ENCODE results near the gene RARA. TPM values are rescaled to one million over a fixed set of nuclear protein-coding genes. Genes with fewer than 3 reads are reported as not detected.

Gene RARA
- polyA plus RNA-seq, 3 donors, result 14.9 to 63.9 (median 29.4) TPM

GRCh38 chr17:40321524-40321929 is 12.5 kb downstream of the RARA start:
- Histone ChIP-seq H3K36me3 (replicated peaks in 1 of 2; ENCODE audit: control insufficient read depth in 1 of 2, insufficient read depth in 2 of 2, low read length in 2 of 2) (no peaks in the 10 kb centered on the region), H2AFZ (ENCODE audit: insufficient read depth, low read depth, low read length, poor library complexity, severe bottlenecking) (no peak overlapping the region), H3K4me3 (replicated peaks in 1 of 3; ENCODE audit: low read depth in 2 of 3, low read length in 3 of 3) (peak overlapping the region; percentile 75 to 100 (median 100)), H3K4me2 (replicated peaks; ENCODE audit: extremely low read depth, low read length, poor library complexity, severe bottlenecking) (peak overlapping the region; percentile 97), H3K4me1 (ENCODE audit: control insufficient read depth in 1 of 2, insufficient read depth in 2 of 2, low read length in 2 of 2) (peaks cover 69 to 71% of the 10 kb centered on the region in 2 donors), H4K20me1 (ENCODE audit: insufficient read depth, low read length) (peaks cover 43% of the 10 kb centered on the region), H3K27ac (ENCODE audit: low read depth in 1 of 2, low read length in 2 of 2) (peak overlapping the region; percentile 99 to 100), H3K79me2 (ENCODE audit: insufficient read depth, low read length) (peaks cover 90% of the 10 kb centered on the region), H3K27me3 (ENCODE audit: control insufficient read depth in 2 of 2, insufficient read depth in 2 of 2, low read length in 2 of 2) (no peaks in the 10 kb centered on the region), H3K9ac (ENCODE audit: insufficient read depth, low read length, poor library complexity, severe bottlenecking) (peak overlapping the region; percentile 97), H3K9me3 (replicated peaks in 1 of 2; ENCODE audit: control insufficient read depth in 1 of 2, insufficient read depth in 1 of 2, low read length in 2 of 2) (no peaks in the 10 kb centered on the region)
- 0% methylated on average over 1 of the region's 4 CpGs for WGBS (ENCODE audit: insufficient coverage)
- Mint-ChIP-seq H3K9me3 (peaks cover 0 to 3% (median 0%) of the 10 kb centered on the region in 7 donors), H3K36me3 (peaks cover 19 to 53% of the 10 kb centered on the region in 2 donors), H3K27me3 (ENCODE audit: low read depth in 3 of 3) (peaks cover 0 to 8% (median 5%) of the 10 kb centered on the region in 3 donors), H3K27ac (peak overlapping the region; percentile 99 to 100 (median 100)), H3K4me3 (peak overlapping the region; percentile 99), H3K4me1 (peaks cover 64% of the 10 kb centered on the region)
- DNase-seq, result peak in 1 of 3 donors; percentile 47
- intact Hi-C loops (cut with micrococcal nuclease), result loop anchor here in 1 of 2 donors (5.0 kb wide), 1 partner anchor 224 kb away; no protein-coding TSS in a partner anchor
- TF ChIP-seq, protein P1, sequence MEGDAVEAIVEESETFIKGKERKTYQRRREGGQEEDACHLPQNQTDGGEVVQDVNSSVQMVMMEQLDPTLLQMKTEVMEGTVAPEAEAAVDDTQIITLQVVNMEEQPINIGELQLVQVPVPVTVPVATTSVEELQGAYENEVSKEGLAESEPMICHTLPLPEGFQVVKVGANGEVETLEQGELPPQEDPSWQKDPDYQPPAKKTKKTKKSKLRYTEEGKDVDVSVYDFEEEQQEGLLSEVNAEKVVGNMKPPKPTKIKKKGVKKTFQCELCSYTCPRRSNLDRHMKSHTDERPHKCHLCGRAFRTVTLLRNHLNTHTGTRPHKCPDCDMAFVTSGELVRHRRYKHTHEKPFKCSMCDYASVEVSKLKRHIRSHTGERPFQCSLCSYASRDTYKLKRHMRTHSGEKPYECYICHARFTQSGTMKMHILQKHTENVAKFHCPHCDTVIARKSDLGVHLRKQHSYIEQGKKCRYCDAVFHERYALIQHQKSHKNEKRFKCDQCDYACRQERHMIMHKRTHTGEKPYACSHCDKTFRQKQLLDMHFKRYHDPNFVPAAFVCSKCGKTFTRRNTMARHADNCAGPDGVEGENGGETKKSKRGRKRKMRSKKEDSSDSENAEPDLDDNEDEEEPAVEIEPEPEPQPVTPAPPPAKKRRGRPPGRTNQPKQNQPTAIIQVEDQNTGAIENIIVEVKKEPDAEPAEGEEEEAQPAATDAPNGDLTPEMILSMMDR (IDR thresholded peaks at IDR 0.05), result no peak

DNA sequence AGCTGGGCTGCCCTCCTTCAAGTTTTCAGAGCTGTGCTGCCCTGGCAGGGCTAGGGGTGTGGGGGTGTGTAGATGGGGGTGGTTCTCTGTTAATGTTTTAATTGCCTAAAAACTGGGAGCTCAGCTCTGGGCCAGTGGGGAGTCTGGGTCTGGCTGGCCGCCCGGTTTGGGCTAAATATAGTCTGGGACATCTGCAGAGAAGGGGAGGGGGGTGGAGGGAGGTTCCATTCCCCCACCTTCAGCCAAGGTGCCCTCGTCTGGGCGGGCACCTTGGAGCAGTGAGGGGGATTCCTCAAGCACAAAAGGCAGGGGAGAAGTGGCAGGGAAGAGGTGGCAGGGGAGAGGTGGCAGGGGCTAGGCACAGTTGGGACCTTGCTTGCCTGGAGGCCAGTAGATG is 13.0 kb downstream of the RARA start:
- H3K27ac Mint-ChIP-seq, result peak overlapping the region; percentile 99 to 100 (median 100)
- peak overlapping the region; percentile 99 to 100 for H3K27ac ChIP-seq (ENCODE audit: low read depth in 1 of 2, low read length in 2 of 2)
- H3K27me3 ChIP-seq (ENCODE audit: control insufficient read depth in 2 of 2, insufficient read depth in 2 of 2, low read length in 2 of 2), result no peaks in the 10 kb centered on the region
- H3K9me3 Mint-ChIP-seq, result peaks cover 0 to 3% (median 0%) of the 10 kb centered on the region in 7 donors
- peak overlapping the region; percentile 97 for H3K4me2 ChIP-seq (replicated peaks; ENCODE audit: extremely low read depth, low read length, poor library complexity, severe bottlenecking)
- TF ChIP-seq, protein P1 (IDR thresholded peaks at IDR 0.05), result no peak
- peaks cover 41% of the 10 kb centered on the region for H4K20me1 ChIP-seq (ENCODE audit: insufficient read depth, low read length)
- intact Hi-C loops (cut with micrococcal nuclease), result loop anchor here (1.0 to 5.0 kb wide), 4 partner anchors 8 to 225 kb away; no protein-coding TSS in a partner anchor
- no peak for DNase-seq
- 10% methylated on average over 2 of the region's 4 CpGs for WGBS (ENCODE audit: insufficient coverage)
- H3K36me3 Mint-ChIP-seq, result peaks cover 19 to 54% of the 10 kb centered on the region in 2 donors
- H3K4me3 Mint-ChIP-seq, result peak overlapping the region; percentile 99
- H2AFZ ChIP-seq (ENCODE audit: insufficient read depth, low read depth, low read length, poor library complexity, severe bottlenecking), result no peak overlapping the region
- no peaks in the 10 kb centered on the region for H3K9me3 ChIP-seq (replicated peaks in 1 of 2; ENCODE audit: control insufficient read depth in 1 of 2, insufficient read depth in 1 of 2, low read length in 2 of 2)
- peak overlapping the region; percentile 75 to 100 (median 100) for H3K4me3 ChIP-seq (replicated peaks in 1 of 3; ENCODE audit: low read depth in 2 of 3, low read length in 3 of 3)
- H3K36me3 ChIP-seq (replicated peaks in 1 of 2; ENCODE audit: control insufficient read depth in 1 of 2, insufficient read depth in 2 of 2, low read length in 2 of 2), result no peaks in the 10 kb centered on the region
- peaks cover 69 to 71% of the 10 kb centered on the region in 2 donors for H3K4me1 ChIP-seq (ENCODE audit: control insufficient read depth in 1 of 2, insufficient read depth in 2 of 2, low read length in 2 of 2)
- H3K79me2 ChIP-seq (ENCODE audit: insufficient read depth, low read length), result peaks cover 94% of the 10 kb centered on the region
- peaks cover 66% of the 10 kb centered on the region for H3K4me1 Mint-ChIP-seq
- H3K9ac ChIP-seq (ENCODE audit: insufficient read depth, low read length, poor library complexity, severe bottlenecking), result peak overlapping the region; percentile 97
- peaks cover 0 to 7% (median 5%) of the 10 kb centered on the region in 3 donors for H3K27me3 Mint-ChIP-seq (ENCODE audit: low read depth in 3 of 3)

All from CD14-positive monocyte (primary cell).